HUDEP-2 (cell line): ENCODE measurements around the gene ADAMTS12.

Experiments
- DNase-seq, 76 experiments: peaks; one replicate each; lab custom pipeline; 2025; ENCODE audit not compliant: unreplicated experiment in 76 of 76; lab: John Stamatoyannopoulos, UW

ADAMTS12 gene

DNA sequence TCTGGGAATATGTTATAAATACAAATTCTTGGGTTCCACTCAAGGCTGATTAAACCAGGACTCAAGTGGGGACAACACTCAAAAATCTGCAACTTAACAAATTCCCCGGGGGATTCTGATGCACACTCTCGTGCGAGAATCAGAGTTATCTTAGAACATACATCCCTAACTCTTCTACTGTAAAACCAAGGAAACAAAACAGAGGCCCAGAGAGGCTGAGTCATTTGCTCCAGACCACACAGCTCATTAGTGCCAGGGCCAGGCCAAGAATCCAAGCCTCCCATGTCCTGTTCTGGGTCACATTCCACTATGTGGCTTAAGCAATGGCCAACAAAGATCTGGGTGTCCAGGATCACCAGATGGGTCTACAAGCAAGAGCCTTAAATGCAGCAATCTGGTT, 166.0 kb downstream of the ADAMTS12 start:
- no peak for DNase-seq

GRCh38 chr5:33721491-33722200, 170.1 kb downstream of the ADAMTS12 start:
- DNase-seq, result no peak

- no peak for DNase-seq
Observed at GRCh38 chr5:33720176-33720575, 171.6 kb downstream of the ADAMTS12 start.

DNA sequence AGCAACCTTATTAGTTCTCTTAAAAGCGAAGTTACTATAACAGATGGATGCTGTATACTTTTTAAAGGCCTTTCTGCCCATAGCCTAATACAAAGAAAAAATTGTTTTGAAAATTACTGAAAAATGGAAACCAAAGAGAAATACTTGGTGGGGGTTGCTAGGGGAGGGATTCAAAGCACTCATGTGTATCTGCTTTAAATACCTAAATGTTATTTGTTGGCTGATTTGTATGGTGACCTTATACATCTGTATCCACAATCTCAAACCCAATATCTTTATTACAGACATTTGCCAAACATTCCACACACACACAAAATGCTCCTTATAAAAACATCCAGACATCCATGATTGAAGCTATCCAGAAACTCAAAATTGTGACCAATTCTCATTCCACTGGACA, 172.0 kb downstream of the ADAMTS12 start:
- DNase-seq, result no peak

GRCh38 chr5:33715661-33716060, 176.1 kb downstream of the ADAMTS12 start:
- DNase-seq, result no peak

- no peak for DNase-seq
Observed at GRCh38 chr5:33713136-33713765, 178.5 kb downstream of the ADAMTS12 start.

- no peak for DNase-seq
Observed at GRCh38 chr5:33712664-33713063, 179.1 kb downstream of the ADAMTS12 start.

DNA sequence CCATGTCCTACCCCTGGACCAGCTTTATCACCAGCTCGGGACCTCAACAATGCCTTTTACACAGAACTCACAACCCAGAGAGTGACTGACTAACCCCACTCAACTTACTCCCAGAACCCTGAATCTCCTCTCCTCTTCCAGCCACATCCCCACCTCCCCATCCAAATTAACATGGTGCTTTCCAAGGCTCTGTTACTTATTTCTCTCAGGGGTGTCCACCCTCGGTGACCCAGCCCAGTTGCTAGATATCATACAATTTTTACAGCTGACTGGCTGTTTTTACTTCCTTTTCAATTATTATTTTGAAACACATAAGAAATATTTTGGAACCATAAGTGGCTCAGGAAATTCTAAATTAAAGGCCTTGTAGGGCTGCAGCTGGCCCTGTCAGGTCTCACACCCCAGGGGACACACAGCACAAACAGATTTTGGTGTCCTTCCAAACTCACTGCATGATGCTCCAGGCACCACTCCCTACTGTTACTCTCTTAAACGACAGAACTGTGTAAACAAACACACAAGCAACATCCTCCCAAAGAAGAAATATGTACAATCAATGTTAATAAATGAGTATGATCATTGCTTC, 180.6 kb downstream of the ADAMTS12 start:
- no peak for DNase-seq

DNA sequence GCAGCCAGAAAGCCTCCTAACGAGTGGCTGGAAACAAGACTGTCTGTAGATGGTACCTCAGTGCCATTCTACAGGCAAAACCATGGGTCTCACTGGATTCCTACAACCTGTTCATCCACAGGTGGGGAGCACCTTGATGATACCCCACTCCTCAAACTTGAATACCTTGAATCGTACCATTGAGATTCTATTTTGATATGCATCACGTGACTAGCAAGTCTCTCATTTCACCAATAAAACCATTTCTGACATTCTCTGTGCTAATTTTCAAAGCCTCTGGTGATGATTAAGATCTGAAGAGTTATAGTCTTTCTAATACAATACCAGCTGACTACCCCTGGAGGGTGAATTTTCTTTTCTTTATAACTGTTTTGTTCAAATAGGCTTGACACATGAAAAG, 188.9 kb downstream of the ADAMTS12 start:
- no peak for DNase-seq

DNA sequence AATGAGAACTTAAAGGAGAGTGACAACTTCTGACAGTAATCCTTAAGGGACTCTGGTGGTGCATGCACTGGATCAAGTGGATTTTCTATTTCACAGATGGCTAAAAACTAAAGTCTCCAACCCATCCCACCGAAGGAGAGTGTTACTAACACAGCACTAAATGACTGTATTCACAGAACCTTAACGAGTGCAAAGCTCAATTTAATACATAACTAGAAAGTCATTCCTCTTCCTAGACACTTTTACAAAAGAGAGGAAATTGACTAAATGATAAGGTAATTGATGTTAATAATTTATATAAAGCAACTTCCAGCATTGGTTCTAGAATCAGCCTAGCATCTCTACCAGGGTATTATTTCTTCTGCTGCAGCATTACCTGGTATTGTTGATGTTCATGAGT, 189.8 kb downstream of the ADAMTS12 start:
- DNase-seq, result no peak

DNA sequence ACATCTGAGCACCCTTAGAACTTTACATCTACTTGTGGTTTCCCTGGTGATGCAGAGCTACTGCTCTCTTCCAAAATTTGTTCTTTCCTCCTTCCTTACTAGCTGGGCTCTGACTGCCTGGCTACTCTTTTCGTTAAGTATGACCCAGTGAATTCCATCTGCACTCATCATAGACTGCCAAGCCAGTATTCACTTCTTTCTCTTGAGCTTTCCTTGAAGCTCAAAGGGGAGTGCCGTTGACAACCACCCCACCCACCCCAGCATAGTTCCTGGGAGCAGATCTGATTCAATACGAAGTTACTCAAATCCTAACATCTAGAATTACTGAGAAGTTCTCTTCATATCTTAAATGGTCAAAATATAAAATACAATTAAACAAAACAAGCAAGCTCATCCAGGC, 190.5 kb downstream of the ADAMTS12 start:
- DNase-seq, result no peak

GRCh38 chr5:33696411-33696810, 195.4 kb downstream of the ADAMTS12 start:
- DNase-seq, result no peak

GRCh38 chr5:33692980-33693379, 198.8 kb downstream of the ADAMTS12 start:
- no peak for DNase-seq

DNA sequence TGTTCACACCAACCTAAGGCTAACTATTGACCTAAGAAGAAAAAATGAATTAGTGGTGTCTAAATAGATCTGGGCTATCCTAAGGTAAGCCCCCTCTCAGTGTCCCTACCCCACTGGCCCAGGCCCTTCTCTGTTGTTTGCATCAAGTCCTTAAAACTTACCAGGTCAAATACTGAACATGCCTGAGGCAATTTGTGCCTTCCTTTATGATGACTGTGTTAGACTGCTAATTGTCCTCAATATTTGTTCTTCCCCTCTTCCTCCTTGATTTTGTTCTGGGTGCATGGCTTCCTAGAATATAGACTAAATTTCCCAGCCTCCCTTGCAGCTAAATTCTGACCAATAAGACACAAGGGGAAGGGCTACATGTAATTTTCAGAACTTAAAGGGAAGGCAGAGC, 199.9 kb downstream of the ADAMTS12 start:
- no peak for DNase-seq

- DNase-seq, result no peak
Observed at GRCh38 chr5:33690374-33691135, 201.2 kb downstream of the ADAMTS12 start.

DNA sequence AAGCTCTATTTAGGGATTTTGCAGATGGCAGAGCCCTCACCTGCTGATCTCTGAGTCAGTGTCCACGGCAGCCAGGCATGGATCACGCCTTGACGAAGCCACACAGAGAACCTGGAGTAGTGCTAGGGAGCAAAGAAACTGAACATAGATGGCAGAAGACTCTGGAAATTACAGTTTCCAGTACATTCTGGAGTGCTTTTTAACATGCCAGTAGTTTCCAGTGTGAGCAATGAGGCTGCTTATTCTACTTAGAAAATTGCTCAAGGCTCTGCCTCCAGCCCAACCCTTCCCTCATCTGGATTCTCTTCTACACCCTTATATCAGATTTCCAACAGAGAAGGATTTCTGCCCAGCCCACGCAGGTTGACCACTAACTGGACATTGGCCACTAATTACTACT, 203.3 kb downstream of the ADAMTS12 start:
- no peak for DNase-seq

GRCh38 chr5:33688066-33688465, 203.7 kb downstream of the ADAMTS12 start:
- DNase-seq, result no peak

DNA sequence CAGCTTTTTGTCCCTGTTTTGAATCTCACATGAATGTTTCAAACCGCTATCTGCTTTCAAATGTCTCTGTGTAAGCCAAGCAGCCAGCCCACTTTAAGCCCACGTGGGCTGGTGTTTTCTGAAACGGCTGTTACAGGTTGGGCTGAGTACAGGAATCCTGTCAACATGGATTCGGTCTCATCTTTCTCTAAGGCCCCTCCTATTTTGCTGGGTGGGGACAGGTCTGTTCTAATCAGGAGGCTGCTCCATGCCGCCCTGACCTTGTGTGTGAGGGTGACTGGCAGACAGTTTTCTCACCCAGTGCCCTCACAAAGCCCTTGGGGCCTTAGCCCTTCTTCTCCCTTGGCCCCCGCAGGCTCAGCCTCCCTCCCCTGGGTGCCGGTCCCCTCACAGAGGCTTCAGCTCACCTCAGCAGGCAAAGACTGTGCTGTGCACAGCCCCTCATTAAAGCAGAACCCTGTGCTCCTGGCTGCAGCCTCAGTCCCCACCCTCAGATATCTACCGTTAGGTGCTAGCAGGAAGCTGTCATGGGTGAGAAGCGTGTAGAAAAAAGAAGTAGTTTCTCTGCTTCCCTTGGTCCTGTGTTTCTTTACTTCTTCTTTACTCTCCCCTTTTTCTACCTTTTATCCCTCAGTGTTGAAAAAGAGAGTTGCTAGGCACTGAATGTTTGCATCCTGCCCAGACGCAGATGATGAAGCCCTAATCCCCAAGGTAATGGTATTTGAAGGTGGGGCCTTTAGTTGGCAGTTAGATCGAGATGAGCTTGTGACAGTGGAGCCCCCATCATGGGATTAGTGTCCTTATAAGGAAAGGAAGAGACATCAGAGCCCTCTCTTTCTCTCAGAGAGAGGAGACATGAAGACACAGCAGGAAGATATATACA, 205.7 kb downstream of the ADAMTS12 start:
- no peak for DNase-seq

- DNase-seq, result no peak
Observed at GRCh38 chr5:33684496-33685159, 207.2 kb downstream of the ADAMTS12 start.

DNA sequence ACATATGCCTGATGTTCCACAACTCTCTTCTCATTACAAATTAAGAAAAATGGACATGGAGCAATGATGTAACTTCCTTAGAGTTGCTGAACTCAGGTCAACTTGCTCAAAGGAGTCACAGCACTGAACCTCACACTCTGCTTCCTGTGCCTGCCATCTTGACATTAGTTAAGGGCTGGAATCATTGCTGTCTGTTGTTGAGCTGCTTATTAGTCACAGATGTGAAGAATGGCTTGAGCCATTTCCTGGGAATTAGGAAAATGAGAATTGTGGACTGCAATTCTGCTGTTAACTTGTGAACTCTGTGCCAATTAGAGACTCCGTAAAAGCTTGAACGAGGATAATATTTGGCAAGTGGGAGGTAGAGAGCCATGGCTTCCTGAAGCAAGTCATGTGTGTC, 212.0 kb downstream of the ADAMTS12 start:
- DNase-seq, result no peak
